Caco-2 (cell line): ENCODE measurements around the gene NANOG. TPM values are rescaled to one million over a fixed set of nuclear protein-coding genes. Genes with fewer than 3 reads are reported as not detected.
"Not testable (repeated sequence)": the region's sequence is repeated elsewhere in the genome, so short reads cannot be mapped to it uniquely, and the experiment has no call there.

ENCODE experiments used
- BruUV-seq: library from RNA; stranded (reverse); fragments of 400-500 nt; replicated peaks from 2 replicates; lab custom pipeline; 2021; lab: Mats Ljungman, UMichigan
- CTCF ChIA-PET: fragments of 300-600 bp; sonication (Branson Sonifier 250); formaldehyde crosslinking; loops from one replicate; lab custom pipeline; 2022; ENCODE audit warnings: antibody characterized with exemption; lab: Charles Lee
- POLR2A ChIA-PET: fragments of 300-600 bp; sonication (Branson Sonifier 250); formaldehyde crosslinking; loops from one replicate; lab custom pipeline; 2022; ENCODE audit warnings: antibody characterized with exemption; lab: Charles Lee
- DNase-seq, 2 experiments: peaks; one replicate each; pipeline versions ENCODE4 v3.0.0 to v3.0.0-alpha.2; 2020 to 2022
- H3K27me3 ChIP-seq: replicated peaks from 2 replicates; pipeline ENCODE4 v1.6.0; 2011; ENCODE audit warnings: low read length; ENCODE audit not compliant: control insufficient read depth, insufficient read depth
- H3K36me3 ChIP-seq: 2 replicates; pipeline ENCODE4 v1.5.1; 2011; ENCODE audit warnings: low read length; ENCODE audit not compliant: control insufficient read depth, insufficient read depth
- H3K4me1 ChIP-seq: fragments of 250-450 bp; sonication (Bioruptor Pico); 2 replicates; pipeline ENCODE4 v1.5.1; 2020; ENCODE audit warnings: mild to moderate bottlenecking
- H3K4me3 ChIP-seq: 2 replicates; pipeline ENCODE4 v1.5.1; 2011; ENCODE audit warnings: low read depth, mild to moderate bottlenecking, control low read depth, low read length
- H3K9me3 ChIP-seq: fragments of 250-450 bp; sonication (Bioruptor Pico); 2 replicates; pipeline ENCODE4 v1.5.1; 2020; ENCODE audit warnings: mild to moderate bottlenecking, moderate library complexity
- H3K27ac Mint-ChIP-seq: one replicate; pipeline ENCODE4 v1.8.0; 2022; ENCODE audit warnings: mixed read lengths; ENCODE audit not compliant: unreplicated experiment
- H3K27me3 Mint-ChIP-seq: one replicate; pipeline ENCODE4 v1.8.0; 2022; ENCODE audit warnings: mixed read lengths; ENCODE audit not compliant: insufficient read depth, unreplicated experiment
- H3K36me3 Mint-ChIP-seq: one replicate; pipeline ENCODE4 v1.8.0; 2022; ENCODE audit warnings: mild to moderate bottlenecking, mixed read lengths; ENCODE audit not compliant: insufficient read depth, unreplicated experiment
- H3K4me1 Mint-ChIP-seq: one replicate; pipeline ENCODE4 v1.8.0; 2022; ENCODE audit warnings: low read depth, mixed read lengths; ENCODE audit not compliant: unreplicated experiment
- H3K4me3 Mint-ChIP-seq: one replicate; pipeline ENCODE4 v1.8.0; 2022; ENCODE audit warnings: mild to moderate bottlenecking, moderate library complexity, mixed read lengths; ENCODE audit not compliant: unreplicated experiment
- H3K9me3 Mint-ChIP-seq: one replicate; pipeline ENCODE4 v1.8.0; 2022; ENCODE audit warnings: mixed read lengths; ENCODE audit not compliant: unreplicated experiment
- intact Hi-C: fragments of 100-400 bp; cut with micrococcal nuclease; formaldehyde crosslinking; loops from one replicate; pipeline ENCODE4 v1.10.0; 2022; ENCODE audit not compliant: unreplicated experiment
- total RNA-seq: library from RNA; stranded (reverse); gene quantifications from 2 replicates; pipeline ENCODE4 v1.2.3, GENCODE V29; 2022
- TF ChIP-seq, protein P1 (sequence below), 2 experiments: fragments of 200-600 bp in 1 of 2; IDR thresholded peaks; 1 replicate in 1 of 2; 2 replicates in 1 of 2; pipeline versions ENCODE4 v1.5.1 to v1.8.0; 2011 to 2022; ENCODE audit warnings: antibody characterized with exemption in 1 of 2, control low read depth in 1 of 2, inconsistent platforms in 1 of 2, low read depth in 1 of 2, low read length in 1 of 2, mild to moderate bottlenecking in 1 of 2, moderate library complexity in 1 of 2; ENCODE audit not compliant: insufficient read depth in 1 of 2, severe bottlenecking in 1 of 2, unreplicated experiment in 1 of 2

The NANOG gene
- total RNA-seq, 1 experiment from 2014 or later: not detected

DNA sequence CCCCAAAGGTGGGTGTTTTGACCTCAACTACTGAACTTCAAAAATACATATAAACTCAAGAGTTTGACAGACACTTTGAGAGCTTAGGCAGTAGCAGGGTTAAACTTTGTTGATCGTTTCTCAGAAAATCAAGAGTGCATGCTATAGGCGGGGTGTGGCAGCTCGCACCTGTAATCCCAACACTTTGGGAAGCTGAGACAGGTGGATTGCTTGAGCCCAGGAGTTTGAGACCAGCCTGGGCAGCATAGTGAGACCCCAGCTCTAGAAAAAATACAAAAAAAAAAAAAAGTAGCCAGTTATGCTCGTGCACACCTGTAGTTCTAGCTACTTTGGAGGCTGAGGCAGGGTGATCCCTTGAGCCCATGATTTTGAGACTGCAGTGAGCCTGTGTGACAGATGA, 12.3 kb downstream of the NANOG start:
- Histone ChIP-seq H3K36me3 (no peaks in the 10 kb centered on the region), H3K27me3 (no peaks in the 10 kb centered on the region), H3K9me3 (no peaks in the 10 kb centered on the region), H3K4me1 (peaks cover 3% of the 10 kb centered on the region; the same call in 1 of the 2 replicates), H3K4me3 (no peak overlapping the region)
- Mint-ChIP-seq H3K36me3 (no peaks in the 10 kb centered on the region), H3K4me3 (no peak overlapping the region), H3K4me1 (peaks cover 15% of the 10 kb centered on the region), H3K9me3 (no peaks in the 10 kb centered on the region), H3K27ac (no peak overlapping the region), H3K27me3 (no peaks in the 10 kb centered on the region)
- BruUV-seq: no TSS peak
- intact Hi-C loops: no loop called here
- TF ChIP-seq, protein P1, sequence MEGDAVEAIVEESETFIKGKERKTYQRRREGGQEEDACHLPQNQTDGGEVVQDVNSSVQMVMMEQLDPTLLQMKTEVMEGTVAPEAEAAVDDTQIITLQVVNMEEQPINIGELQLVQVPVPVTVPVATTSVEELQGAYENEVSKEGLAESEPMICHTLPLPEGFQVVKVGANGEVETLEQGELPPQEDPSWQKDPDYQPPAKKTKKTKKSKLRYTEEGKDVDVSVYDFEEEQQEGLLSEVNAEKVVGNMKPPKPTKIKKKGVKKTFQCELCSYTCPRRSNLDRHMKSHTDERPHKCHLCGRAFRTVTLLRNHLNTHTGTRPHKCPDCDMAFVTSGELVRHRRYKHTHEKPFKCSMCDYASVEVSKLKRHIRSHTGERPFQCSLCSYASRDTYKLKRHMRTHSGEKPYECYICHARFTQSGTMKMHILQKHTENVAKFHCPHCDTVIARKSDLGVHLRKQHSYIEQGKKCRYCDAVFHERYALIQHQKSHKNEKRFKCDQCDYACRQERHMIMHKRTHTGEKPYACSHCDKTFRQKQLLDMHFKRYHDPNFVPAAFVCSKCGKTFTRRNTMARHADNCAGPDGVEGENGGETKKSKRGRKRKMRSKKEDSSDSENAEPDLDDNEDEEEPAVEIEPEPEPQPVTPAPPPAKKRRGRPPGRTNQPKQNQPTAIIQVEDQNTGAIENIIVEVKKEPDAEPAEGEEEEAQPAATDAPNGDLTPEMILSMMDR (IDR thresholded peaks at IDR 0.05; ENCODE audit: insufficient read depth in 1 of 2, low read depth in 1 of 2, low read length in 1 of 2, severe bottlenecking in 1 of 2, unreplicated experiment in 1 of 2): no peak
- CTCF ChIA-PET: interaction anchor here (0.7 to 1.1 kb wide), 2 partner anchors 39 to 125 kb away, joined by 4 to 7 read pairs; no protein-coding TSS in a partner anchor
- POLR2A ChIA-PET: interaction anchor here (0.5 to 0.6 kb wide), 2 partner anchors 95 to 135 kb away, joined by 3 to 5 read pairs; no protein-coding TSS in a partner anchor
- DNase-seq: no peak

DNA sequence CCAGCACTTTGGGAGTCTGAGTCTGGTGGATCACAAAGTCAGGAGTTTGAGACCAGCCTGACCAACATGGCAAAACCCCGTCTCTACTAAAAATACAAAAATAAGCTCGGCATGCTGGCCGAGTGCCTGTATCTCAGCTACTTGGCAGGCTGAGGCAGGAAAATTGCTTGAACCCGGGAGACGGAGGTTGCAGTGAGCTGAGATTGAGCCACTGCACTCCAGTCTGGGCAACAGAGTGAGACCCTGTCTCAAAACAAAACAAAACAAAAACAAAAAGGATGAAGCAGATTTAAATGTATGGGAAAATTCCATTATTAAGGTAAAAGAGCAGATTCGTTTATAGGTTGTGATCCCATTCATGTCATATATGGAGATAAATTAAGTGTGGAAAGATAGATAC, 17.1 kb downstream of the NANOG start:
- peaks cover 15% of the 10 kb centered on the region for H3K4me1 Mint-ChIP-seq
- not testable (repeated sequence) for H3K27me3 Mint-ChIP-seq, H3K4me1 ChIP-seq, H3K4me3 ChIP-seq, H3K36me3 ChIP-seq, H3K27me3 ChIP-seq, H3K9me3 ChIP-seq, H3K4me3 Mint-ChIP-seq, DNase-seq, BruUV-seq, H3K36me3 Mint-ChIP-seq, H3K27ac Mint-ChIP-seq, H3K9me3 Mint-ChIP-seq
- intact Hi-C loops: loop anchor here (2.0 to 5.0 kb wide), 2 partner anchors 102 to 271 kb away; no protein-coding TSS in a partner anchor
- POLR2A ChIA-PET: interaction anchor here (0.5 kb wide), 1 partner anchor 30 kb away, joined by 3 read pairs; no protein-coding TSS in a partner anchor
- CTCF ChIA-PET: interaction anchor here (0.6 to 4.3 kb wide), 22 partner anchors 10 to 681 kb away, joined by 3 to 28 read pairs (median 4); no protein-coding TSS in a partner anchor

DNA sequence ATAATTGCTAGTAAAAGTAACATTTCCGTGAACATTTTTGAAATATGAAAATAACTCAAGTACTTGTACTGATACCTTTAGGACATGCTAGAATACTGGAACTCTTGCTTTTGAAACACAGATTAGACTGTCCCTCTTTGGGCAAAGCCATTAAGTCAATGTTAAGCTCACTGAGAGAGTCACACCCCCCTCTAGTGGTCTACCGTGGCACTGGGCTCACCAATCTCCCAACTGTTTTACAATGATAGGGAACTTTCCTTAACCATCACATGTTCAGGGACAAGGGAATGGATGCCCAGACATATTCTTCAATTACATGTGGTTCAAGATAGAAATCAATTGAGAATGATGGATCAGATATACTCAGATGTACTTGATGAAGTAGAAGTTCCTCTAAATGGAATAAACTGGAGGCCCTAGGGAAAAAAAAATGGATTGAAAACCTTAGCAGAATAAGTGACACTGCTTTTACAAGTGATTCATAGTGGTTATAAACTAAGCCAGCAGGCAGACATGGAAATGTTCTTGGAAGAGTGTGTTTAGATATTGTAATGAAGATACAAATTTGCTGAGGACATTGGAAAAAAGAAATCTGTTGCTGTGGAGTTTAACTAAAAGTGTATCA, 17.8 kb downstream of the NANOG start:
- Mint-ChIP-seq H3K27ac (peak overlapping the region; percentile 73), H3K36me3 (no peaks in the 10 kb centered on the region), H3K27me3 (no peaks in the 10 kb centered on the region), H3K9me3 (no peaks in the 10 kb centered on the region), H3K4me3 (no peak overlapping the region), H3K4me1 (peaks cover 21% of the 10 kb centered on the region)
- H3K4me1 ChIP-seq: peaks cover 7% of the 10 kb centered on the region
- no peaks in the 10 kb centered on the region for H3K27me3 ChIP-seq
- TF ChIP-seq, protein P1 (IDR thresholded peaks at IDR 0.05; ENCODE audit: insufficient read depth in 1 of 2, low read depth in 1 of 2, low read length in 1 of 2, severe bottlenecking in 1 of 2, unreplicated experiment in 1 of 2): peak; percentile 98 to 99
- H3K4me3 ChIP-seq: no peak overlapping the region
- ChIA-PET CTCF (interaction anchor here (0.6 to 4.3 kb wide), 23 partner anchors 9 to 699 kb away, joined by 3 to 28 read pairs (median 4); no protein-coding TSS in a partner anchor), POLR2A (interaction anchor here (0.5 kb wide), 1 partner anchor 29 kb away, joined by 3 read pairs; no protein-coding TSS in a partner anchor)
- intact Hi-C loops: loop anchor here (1.0 to 5.0 kb wide), 5 partner anchors 91 to 270 kb away; no protein-coding TSS in a partner anchor
- no peaks in the 10 kb centered on the region for H3K9me3 ChIP-seq
- peak; percentile 88 to 95 for DNase-seq
- BruUV-seq: no TSS peak
- H3K36me3 ChIP-seq: no peaks in the 10 kb centered on the region

DNA sequence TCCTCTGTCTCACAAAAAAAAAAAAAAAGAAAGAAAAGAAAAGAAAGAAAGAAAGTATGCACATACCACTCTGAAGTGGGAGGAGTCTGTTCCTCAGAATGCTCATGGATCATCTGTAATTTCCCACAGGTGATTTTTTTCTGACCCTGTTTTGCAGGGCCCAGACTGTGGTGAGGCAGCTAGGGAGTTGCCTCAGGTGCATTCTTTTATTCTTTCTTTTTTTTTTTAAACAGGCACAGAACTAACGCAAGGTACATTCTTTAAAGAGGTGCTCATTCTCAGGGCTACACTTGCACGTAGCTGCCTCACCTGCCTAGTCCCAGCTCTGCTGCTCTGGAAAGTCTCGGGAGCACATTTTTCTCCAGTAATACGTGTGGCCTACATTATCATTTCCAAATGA, 36.6 kb downstream of the NANOG start:
- peaks cover 21% of the 10 kb centered on the region for H3K4me1 Mint-ChIP-seq
- H3K4me3 ChIP-seq, H3K27me3 ChIP-seq, H3K9me3 ChIP-seq, H3K9me3 Mint-ChIP-seq, H3K27me3 Mint-ChIP-seq, H3K36me3 ChIP-seq, BruUV-seq: not testable (repeated sequence)
- ChIA-PET CTCF (interaction anchor here (0.7 to 1.3 kb wide), 5 partner anchors 19 to 234 kb away, joined by 3 to 6 read pairs (median 6); no protein-coding TSS in a partner anchor), POLR2A (interaction anchor here (0.5 to 1.0 kb wide), 8 partner anchors 10 to 885 kb away, joined by 3 to 12 read pairs (median 4); partner anchors contain the start of genes CLEC4C and SLC2A3)
- intact Hi-C loops: loop anchor here (1.0 kb wide), 1 partner anchor 10 kb away; no protein-coding TSS in a partner anchor
- peak overlapping the region; percentile 2 for H3K4me3 Mint-ChIP-seq
- peak; percentile 88 to 90 for DNase-seq
- H3K27ac Mint-ChIP-seq: peak overlapping the region; percentile 96
- peaks cover 28% of the 10 kb centered on the region for H3K36me3 Mint-ChIP-seq
- H3K4me1 ChIP-seq: peaks cover 32% of the 10 kb centered on the region

DNA sequence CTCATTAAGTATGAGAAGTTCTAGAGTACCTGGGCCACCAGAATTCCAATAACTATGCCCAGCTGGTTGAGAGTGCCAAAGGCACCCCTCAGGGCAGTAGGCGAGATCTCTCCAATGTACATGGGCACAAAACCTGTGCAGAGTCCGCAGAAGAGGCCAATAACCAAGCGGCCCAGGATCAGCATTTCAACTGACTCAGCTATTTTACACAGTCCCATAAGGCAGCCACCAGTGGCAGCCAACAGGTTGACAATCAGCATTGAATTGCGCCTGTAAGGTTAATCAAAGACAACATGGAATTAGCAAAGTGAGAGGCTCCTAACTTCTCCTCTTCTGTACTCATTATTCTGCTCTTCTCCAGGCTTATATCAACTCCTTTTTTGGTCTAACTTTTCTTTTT, 40.5 kb downstream of the NANOG start:
- Mint-ChIP-seq H3K36me3 (peaks cover 34% of the 10 kb centered on the region), H3K4me1 (peaks cover 56% of the 10 kb centered on the region), H3K27ac (peak overlapping the region; percentile 48)
- DNase-seq, H3K36me3 ChIP-seq, H3K27me3 ChIP-seq, BruUV-seq, intact Hi-C loops, CTCF ChIA-PET, H3K27me3 Mint-ChIP-seq, POLR2A ChIA-PET, H3K9me3 Mint-ChIP-seq, H3K4me3 Mint-ChIP-seq, H3K4me3 ChIP-seq, H3K9me3 ChIP-seq: not testable (repeated sequence)
- H3K4me1 ChIP-seq: peaks cover 59% of the 10 kb centered on the region
